MG63 (cell line): ENCODE measurements around the gene POLR3GL. TPM values are rescaled to one million over a fixed set of nuclear protein-coding genes. Genes with fewer than 3 reads are reported as not detected.

Experiments
- DNase-seq: peaks from one replicate; pipeline ENCODE4 v3.0.0-alpha.2; 2020
- H3K27me3 ChIP-seq: fragments of 250-450 bp; sonication (Bioruptor Pico); 2 replicates; pipeline ENCODE4 v1.5.1; 2020; ENCODE audit warnings: mild to moderate bottlenecking, moderate library complexity
- H3K36me3 ChIP-seq: fragments of 250-450 bp; sonication (Bioruptor Pico); 2 replicates; pipeline ENCODE4 v1.5.1; 2020; ENCODE audit warnings: mild to moderate bottlenecking, moderate library complexity
- H3K4me3 ChIP-seq: fragments of 250-450 bp; sonication (Bioruptor Pico); 2 replicates; pipeline ENCODE4 v1.5.1; 2020; ENCODE audit warnings: mild to moderate bottlenecking, moderate library complexity
- H3K9me3 ChIP-seq: fragments of 250-450 bp; sonication (Bioruptor Pico); 2 replicates; pipeline ENCODE4 v1.5.1; 2020; ENCODE audit warnings: mild to moderate bottlenecking, moderate library complexity
- total RNA-seq: library from RNA; depleted of rRNA; stranded (reverse); fragments of >200 nt; shearing (Covaris generic); gene quantifications from 2 replicates; pipeline ENCODE4 v1.2.3, GENCODE V29; 2014; ENCODE audit warnings: low replicate concordance

Gene POLR3GL
- total RNA-seq, 1 experiment from 2014 or later = 6.8 TPM

DNA sequence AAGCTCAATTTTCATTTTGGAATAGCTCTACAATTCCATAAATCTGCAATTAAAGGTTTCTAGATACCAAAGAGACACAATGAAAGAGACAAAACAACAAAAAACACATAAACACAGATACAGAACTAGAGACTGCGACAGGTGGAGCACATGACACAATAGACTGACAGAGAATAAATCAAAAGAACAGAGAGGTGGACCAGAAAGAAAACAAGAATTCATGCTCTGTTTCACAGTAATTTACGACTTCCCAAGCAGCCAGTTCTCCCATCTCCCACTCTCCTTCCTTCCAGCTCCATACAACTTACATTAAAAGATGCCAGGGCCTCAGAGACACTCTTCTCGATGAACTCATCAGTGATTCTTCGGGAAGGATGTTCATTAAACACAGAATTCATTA lies 22.1 kb upstream of the POLR3GL start:
- no peak for DNase-seq
- Histone ChIP-seq H3K4me3 (no peak overlapping the region), H3K36me3 (peaks cover 17% of the 10 kb centered on the region), H3K27me3 (no peaks in the 10 kb centered on the region), H3K9me3 (no peaks in the 10 kb centered on the region)

DNA sequence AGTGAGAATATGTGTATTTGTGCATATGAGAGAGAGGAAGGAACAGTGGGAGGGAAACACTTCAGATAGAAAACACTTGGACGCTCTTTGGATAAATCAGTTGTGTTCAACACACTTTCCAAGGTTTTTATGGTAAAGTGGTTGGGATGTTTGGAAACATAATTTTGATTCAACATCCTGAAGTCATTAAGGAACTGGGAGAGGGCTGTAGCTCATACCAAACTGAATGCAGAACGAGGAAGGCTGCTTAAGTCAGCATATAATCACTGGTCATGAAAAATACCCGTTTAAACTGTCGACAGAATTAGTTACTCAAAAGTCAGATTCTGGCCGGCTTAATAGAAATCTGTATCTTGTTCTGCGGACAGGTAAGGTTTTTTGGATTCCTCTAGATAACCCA lies 21.6 kb upstream of the POLR3GL start:
- H3K36me3 ChIP-seq = peaks cover 17% of the 10 kb centered on the region
- H3K27me3 ChIP-seq = no peaks in the 10 kb centered on the region

GRCh38 chr1:145944532-145944931 lies 20.0 kb upstream of the POLR3GL start:
- H3K36me3 ChIP-seq = peaks cover 17% of the 10 kb centered on the region
- DNase-seq = no peak
- no peaks in the 10 kb centered on the region for H3K9me3 ChIP-seq
- no peak overlapping the region for H3K4me3 ChIP-seq
- no peaks in the 10 kb centered on the region for H3K27me3 ChIP-seq

More for the DNA sequence above, 21.6 kb upstream of the POLR3GL start:
- DNase-seq = no peak
- H3K9me3 ChIP-seq = no peaks in the 10 kb centered on the region
- no peak overlapping the region for H3K4me3 ChIP-seq

- Histone ChIP-seq H3K9me3 (no peaks in the 10 kb centered on the region), H3K36me3 (peaks cover 13% of the 10 kb centered on the region), H3K4me3 (no peak overlapping the region), H3K27me3 (no peaks in the 10 kb centered on the region)
- DNase-seq = no peak
Observed at GRCh38 chr1:145946477-145946986, 18.0 kb upstream of the POLR3GL start.

DNA sequence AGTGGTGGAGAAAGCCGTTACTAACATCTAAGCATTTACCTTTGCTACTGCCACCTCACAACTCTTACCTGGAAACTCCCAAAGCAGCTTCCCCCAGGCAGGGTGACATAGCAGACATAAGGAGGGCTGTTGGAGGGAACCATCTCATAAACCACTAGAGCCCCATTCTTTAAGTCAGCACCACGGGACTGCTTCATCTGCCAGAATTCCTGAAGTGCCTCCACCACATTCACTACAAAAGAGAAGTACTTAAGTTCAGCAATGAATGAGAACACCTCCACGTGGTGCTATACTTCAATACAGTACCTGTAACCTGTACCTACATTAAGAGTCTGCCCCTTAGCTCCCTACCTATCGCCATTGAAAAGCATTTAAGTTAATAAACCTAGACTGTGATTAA lies 16.9 kb upstream of the POLR3GL start:
- DNase-seq = no peak
- no peaks in the 10 kb centered on the region for H3K9me3 ChIP-seq
- H3K4me3 ChIP-seq = no peak overlapping the region
- H3K36me3 ChIP-seq = peaks cover 7% of the 10 kb centered on the region
- H3K27me3 ChIP-seq = no peaks in the 10 kb centered on the region

DNA sequence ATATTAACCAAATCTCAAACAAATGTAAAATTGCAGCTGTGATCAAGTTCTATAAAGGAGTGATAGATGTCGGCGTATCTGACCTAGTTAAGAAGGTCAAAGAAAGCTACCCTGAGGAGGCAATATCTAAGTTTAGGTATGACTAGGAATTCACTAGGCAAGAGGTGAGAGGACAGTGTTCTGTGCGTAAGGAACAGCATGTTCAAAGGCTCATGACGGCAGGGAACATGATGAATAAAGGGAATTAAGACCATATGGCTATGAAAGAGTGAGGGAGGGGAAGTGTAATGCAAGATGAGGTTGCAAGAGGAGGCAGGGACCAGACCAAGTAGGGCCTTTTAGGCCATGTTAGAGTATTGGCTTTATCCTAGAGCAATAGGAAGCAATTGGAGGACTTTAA lies 15.3 kb upstream of the POLR3GL start:
- H3K36me3 ChIP-seq = peaks cover 5% of the 10 kb centered on the region
- no peaks in the 10 kb centered on the region for H3K27me3 ChIP-seq
- no peak for DNase-seq
- H3K9me3 ChIP-seq = no peaks in the 10 kb centered on the region
- no peak overlapping the region for H3K4me3 ChIP-seq

DNA sequence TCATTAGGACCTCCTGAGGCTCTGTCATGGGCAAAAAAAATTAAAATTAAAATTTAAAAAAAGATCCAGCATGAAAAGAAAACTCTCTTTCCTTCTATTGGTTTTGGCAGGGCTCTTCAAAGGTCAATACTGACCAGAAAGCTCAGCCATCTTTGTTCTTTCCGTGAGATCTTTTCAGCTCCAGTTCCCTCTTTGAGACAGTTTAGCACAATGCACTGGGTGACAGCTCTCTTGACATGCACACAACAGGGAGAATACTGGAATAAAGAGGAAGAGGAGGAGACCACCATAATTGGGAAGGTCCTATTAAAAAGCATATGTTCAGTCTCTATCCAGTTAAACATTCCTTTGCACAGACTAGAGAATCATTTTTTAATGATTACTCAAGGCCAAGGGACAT lies 13.0 kb upstream of the POLR3GL start:
- no peak overlapping the region for H3K4me3 ChIP-seq
- H3K36me3 ChIP-seq = peaks cover 7% of the 10 kb centered on the region
- H3K27me3 ChIP-seq = no peaks in the 10 kb centered on the region
- no peak for DNase-seq
- no peaks in the 10 kb centered on the region for H3K9me3 ChIP-seq

DNA sequence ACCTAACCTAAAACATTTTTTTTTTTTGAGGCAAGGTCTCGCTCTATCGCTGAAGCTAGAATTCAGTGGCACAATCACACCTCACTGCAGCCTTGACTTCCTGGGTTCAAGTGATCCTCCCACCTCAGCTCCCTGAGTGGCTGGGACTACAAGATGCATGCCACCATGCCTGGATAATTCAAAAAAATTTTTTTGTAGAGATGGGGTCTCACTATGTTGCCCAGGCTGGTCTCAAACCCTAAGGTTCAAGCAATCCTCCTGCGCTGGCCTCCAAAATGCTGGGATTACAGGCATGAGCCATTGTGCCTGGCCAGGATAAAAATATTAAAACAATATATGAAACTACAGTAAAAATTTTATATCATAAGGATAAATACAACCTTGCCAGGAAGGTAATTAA lies 11.6 kb upstream of the POLR3GL start:
- Histone ChIP-seq H3K36me3 (peaks cover 4% of the 10 kb centered on the region; the same call in 1 of the 2 replicates), H3K27me3 (no peaks in the 10 kb centered on the region), H3K9me3 (no peaks in the 10 kb centered on the region), H3K4me3 (no peak overlapping the region)
- DNase-seq = no peak

- Histone ChIP-seq H3K36me3 (peaks cover 4% of the 10 kb centered on the region; the same call in 1 of the 2 replicates), H3K4me3 (no peak overlapping the region), H3K9me3 (no peaks in the 10 kb centered on the region), H3K27me3 (no peaks in the 10 kb centered on the region)
- no peak for DNase-seq
Observed at GRCh38 chr1:145953861-145954260, 10.6 kb upstream of the POLR3GL start.

DNA sequence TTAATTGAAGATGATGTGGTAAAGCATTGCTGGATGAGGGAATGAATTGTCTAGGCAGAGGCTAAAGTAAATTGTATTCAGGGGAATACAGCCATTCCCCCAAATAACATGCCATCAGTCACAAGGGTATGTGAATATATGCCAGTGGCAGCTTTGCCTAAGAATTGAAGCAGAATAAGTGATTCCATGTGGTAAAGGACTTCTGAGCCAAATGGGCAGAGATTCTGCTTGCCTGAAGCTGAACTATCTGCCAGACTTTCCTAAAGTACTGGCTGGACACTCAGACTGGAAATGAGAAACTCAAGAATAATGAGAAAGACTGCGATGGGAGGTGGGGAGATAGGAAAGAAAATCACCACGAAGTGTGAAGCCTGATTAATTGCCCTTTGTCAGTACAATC lies 9.1 kb upstream of the POLR3GL start:
- DNase-seq = peak; percentile 16

DNA sequence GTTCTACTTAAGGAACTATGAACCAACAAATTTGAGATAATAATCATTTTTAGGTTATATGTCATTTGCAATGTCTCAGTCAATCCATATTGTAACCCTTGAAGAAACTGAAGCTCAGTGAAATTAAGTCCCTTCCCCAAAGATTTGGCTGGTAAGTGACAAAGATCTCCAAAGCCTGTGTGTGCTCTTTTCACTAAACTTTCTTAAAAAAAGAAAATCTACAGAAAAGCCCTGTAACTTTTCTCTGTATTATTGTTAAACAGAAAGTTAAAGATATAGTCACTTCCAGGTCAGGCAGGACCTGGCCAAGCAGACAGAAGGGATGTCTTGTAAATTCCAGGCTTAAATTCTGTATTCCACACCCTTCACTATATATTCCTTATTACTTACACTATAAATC lies 8.1 kb upstream of the POLR3GL start:
- no peaks in the 10 kb centered on the region for H3K9me3 ChIP-seq
- H3K36me3 ChIP-seq = peaks cover 4% of the 10 kb centered on the region; the same call in 1 of the 2 replicates
- DNase-seq = no peak
- H3K4me3 ChIP-seq = peak overlapping the region; percentile 62
- no peaks in the 10 kb centered on the region for H3K27me3 ChIP-seq

More for the DNA sequence above, 9.1 kb upstream of the POLR3GL start:
- no peaks in the 10 kb centered on the region for H3K27me3 ChIP-seq
- H3K36me3 ChIP-seq = peaks cover 4% of the 10 kb centered on the region; the same call in 1 of the 2 replicates
- H3K9me3 ChIP-seq = no peaks in the 10 kb centered on the region
- H3K4me3 ChIP-seq = no peak overlapping the region

- Histone ChIP-seq H3K9me3 (no peaks in the 10 kb centered on the region), H3K4me3 (peak overlapping the region; percentile 62), H3K36me3 (peaks cover 4% of the 10 kb centered on the region; the same call in 1 of the 2 replicates), H3K27me3 (no peaks in the 10 kb centered on the region)
- DNase-seq = peak; percentile 45
Observed at GRCh38 chr1:145956781-145957442, 7.6 kb upstream of the POLR3GL start.

GRCh38 chr1:145957443-145958319 lies 6.8 kb upstream of the POLR3GL start, which contains the start of gene LIX1L:
Gene LIX1L (minus strand): TSS chr1:145958017. CDS start chr1:145957927, 90 bp downstream.
- DNase-seq = peak; percentile 97

GRCh38 chr1:145958734-145959133 lies 5.8 kb upstream of the POLR3GL start:
- H3K4me3 ChIP-seq = no peak overlapping the region
- H3K27me3 ChIP-seq = no peaks in the 10 kb centered on the region
- no peak for DNase-seq
- peaks cover 4% of the 10 kb centered on the region; the same call in 1 of the 2 replicates for H3K36me3 ChIP-seq
- no peaks in the 10 kb centered on the region for H3K9me3 ChIP-seq

More at GRCh38 chr1:145957443-145958319, 6.8 kb upstream of the POLR3GL start, which contains the start of gene LIX1L:
- Histone ChIP-seq H3K36me3 (peaks cover 4% of the 10 kb centered on the region; the same call in 1 of the 2 replicates), H3K27me3 (no peaks in the 10 kb centered on the region), H3K9me3 (no peaks in the 10 kb centered on the region), H3K4me3 (peak within 1 kb of the TSS; percentile 62)

- no peak for DNase-seq
- Histone ChIP-seq H3K4me3 (no peak overlapping the region), H3K9me3 (no peaks in the 10 kb centered on the region), H3K27me3 (no peaks in the 10 kb centered on the region), H3K36me3 (peaks cover 4% of the 10 kb centered on the region; the same call in 1 of the 2 replicates)
Observed at GRCh38 chr1:145959333-145959732, 5.2 kb upstream of the POLR3GL start.

GRCh38 chr1:145959957-145960467 lies 4.5 kb upstream of the POLR3GL start:
- Histone ChIP-seq H3K4me3 (no peak overlapping the region), H3K36me3 (peaks cover 4% of the 10 kb centered on the region; the same call in 1 of the 2 replicates), H3K27me3 (no peaks in the 10 kb centered on the region), H3K9me3 (no peaks in the 10 kb centered on the region)
- DNase-seq = no peak
